Measurements from ENCODE around the gene STRN3. TPM values are rescaled to one million over a fixed set of nuclear protein-coding genes. Genes with fewer than 3 reads are reported as not detected.
"Not testable (repeated sequence)": the region's sequence is repeated elsewhere in the genome, so short reads cannot be mapped to it uniquely, and the experiment has no call there.

STRN3 gene
- total and polyA plus RNA-seq, 7 donors, result 28.2 to 154 (median 80.2) TPM

- intact Hi-C loops (cut with DNase I), result no loop called here
- Histone ChIP-seq H3K4me1 (peaks cover 26% of the 10 kb centered on the region), H3K9me3 (no peaks in the 10 kb centered on the region), H3K27me3 (ENCODE audit: insufficient read depth in 3 of 3, low read length in 2 of 3) (no peaks in the 10 kb centered on the region), H3K27ac (no peak overlapping the region), H3K4me3 (no peak overlapping the region), H3K36me3 (ENCODE audit: insufficient read depth in 1 of 2, low read depth in 1 of 2) (no peaks in the 10 kb centered on the region)
- TF ChIP-seq CTCF (IDR thresholded peaks at IDR 0.05), result no peak
- 79 to 97% (median 91%) methylated on average over 7 of the region's 7 CpGs for WGBS, 3 donors
- DNase-seq (no peak), ATAC-seq (peak in 2 of 4 donors; percentile 25 to 39)
Measured at GRCh38 chr14:30972882-30973582, 53.1 kb downstream of the STRN3 start.

GRCh38 chr14:30972036-30972732 is 54.0 kb downstream of the STRN3 start:
- DNase-seq; H3K27me3 ChIP-seq (ENCODE audit: insufficient read depth in 3 of 3, low read length in 2 of 3); H3K9me3 ChIP-seq; H3K36me3 ChIP-seq (ENCODE audit: insufficient read depth in 1 of 2, low read depth in 1 of 2); intact Hi-C loops (cut with DNase I); H3K4me3 ChIP-seq; H3K27ac ChIP-seq: not testable (repeated sequence)
- 96 to 97% (median 97%) methylated on average over 11 of the region's 11 CpGs for WGBS, 3 donors
- peak in 3 of 4 donors; percentile 19 to 25 (median 23) for ATAC-seq
- peaks cover 26% of the 10 kb centered on the region for H3K4me1 ChIP-seq

- Histone ChIP-seq H3K4me3 (no peak overlapping the region), H3K9me3 (peaks cover under 1% of the 10 kb centered on the region), H3K27ac (no peak overlapping the region), H3K36me3 (ENCODE audit: insufficient read depth in 1 of 2, low read depth in 1 of 2) (no peaks in the 10 kb centered on the region), H3K4me1 (peaks cover 26% of the 10 kb centered on the region), H3K27me3 (ENCODE audit: insufficient read depth in 3 of 3, low read length in 2 of 3) (no peaks in the 10 kb centered on the region)
- ATAC-seq, result no peak
- no peak for DNase-seq
- TF ChIP-seq CTCF (IDR thresholded peaks at IDR 0.05), result no peak
- WGBS, 3 donors, result 88 to 91% (median 90%) methylated on average over 5 of the region's 5 CpGs
- intact Hi-C loops (cut with DNase I), result no loop called here
Measured at GRCh38 chr14:30971586-30971985, 54.6 kb downstream of the STRN3 start.

- DNase-seq; H3K27ac ChIP-seq; H3K4me3 ChIP-seq; intact Hi-C loops (cut with DNase I); ATAC-seq; H3K36me3 ChIP-seq (ENCODE audit: insufficient read depth in 1 of 2, low read depth in 1 of 2); H3K27me3 ChIP-seq (ENCODE audit: insufficient read depth in 3 of 3, low read length in 2 of 3); H3K9me3 ChIP-seq: not testable (repeated sequence)
- 82 to 96% (median 82%) methylated on average over 4 of the region's 4 CpGs for WGBS, 3 donors
- H3K4me1 ChIP-seq, result peaks cover 16% of the 10 kb centered on the region
Measured at GRCh38 chr14:30969796-30970195, 56.4 kb downstream of the STRN3 start.

DNA sequence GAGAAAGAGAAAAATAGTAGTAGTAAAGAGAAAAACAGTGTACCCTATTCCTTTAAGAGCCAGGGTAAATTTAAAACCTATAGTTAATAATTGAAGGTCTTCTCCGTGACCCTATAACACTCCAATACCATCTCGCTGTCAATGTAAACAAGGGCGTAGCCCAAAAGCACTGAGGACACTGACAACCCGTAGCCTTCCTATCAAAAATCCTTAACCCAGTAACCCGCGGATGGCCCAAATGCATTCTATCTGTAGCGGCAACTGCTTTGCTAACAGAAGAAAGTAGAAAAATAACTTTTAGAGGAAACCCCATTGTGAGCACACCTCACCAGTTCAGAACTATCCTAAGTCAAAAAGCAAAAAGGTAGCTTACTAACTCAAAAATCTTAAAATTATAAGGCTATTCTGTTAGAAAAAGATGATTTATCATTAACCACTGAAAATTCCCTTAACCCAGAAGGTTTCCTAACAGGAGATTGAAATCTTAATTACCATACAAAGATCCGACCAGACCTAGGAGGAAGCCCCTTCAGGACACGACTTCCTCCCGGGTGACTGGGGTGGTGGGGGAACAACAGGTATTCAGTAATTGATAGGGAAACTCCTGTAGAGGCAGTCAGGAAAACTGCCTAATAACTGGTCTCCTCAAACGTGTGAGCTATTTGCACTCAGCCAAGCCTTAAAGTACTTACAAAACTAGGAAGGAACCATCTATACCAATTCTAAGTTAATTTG is 58.6 kb downstream of the STRN3 start:
- H3K27ac ChIP-seq; intact Hi-C loops (cut with DNase I); H3K36me3 ChIP-seq (ENCODE audit: insufficient read depth in 1 of 2, low read depth in 1 of 2); H3K27me3 ChIP-seq (ENCODE audit: insufficient read depth in 3 of 3, low read length in 2 of 3); H3K4me1 ChIP-seq; ATAC-seq; DNase-seq; H3K9me3 ChIP-seq; H3K4me3 ChIP-seq: not testable (repeated sequence)
- 93 to 96% (median 95%) methylated on average over 11 of the region's 11 CpGs for WGBS, 3 donors
